ENCODE measurements around the gene DES. TPM values are rescaled to one million over a fixed set of nuclear protein-coding genes. Genes with fewer than 3 reads are reported as not detected.

The DES gene
- total and polyA plus RNA-seq, 2 of the 13 experiments (the other 11 are each of a cell fraction or from before 2014, with no cell fraction given) = not detected

- TF ChIP-seq PRDM15 (CRISPR knock-in tag; IDR thresholded peaks at IDR 0.05) (no peak), ZSCAN20 (CRISPR knock-in tag; IDR thresholded peaks at IDR 0.05; ENCODE audit: borderline replicate concordance) (no peak; the same call in 1 of the 2 replicates), DMAP1 (CRISPR knock-in tag; IDR thresholded peaks at IDR 0.05) (peak; percentile 42; the same call in 1 of the 2 replicates), ZNF564 (CRISPR knock-in tag; IDR thresholded peaks at IDR 0.05) (0 out of 2 replicates have a peak, but pooled peaks have one; percentile 21), ZNF83 (CRISPR knock-in tag; IDR thresholded peaks at IDR 0.05; ENCODE audit: borderline replicate concordance) (no peak; the same call in 1 of the 2 replicates), ZNF674 (CRISPR knock-in tag; IDR thresholded peaks at IDR 0.05; ENCODE audit: low read depth) (no peak), ARNT2 (CRISPR knock-in tag; IDR thresholded peaks at IDR 0.05; ENCODE audit: low read depth) (peak; percentile 82), ZBTB26 (CRISPR knock-in tag; IDR thresholded peaks at IDR 0.05; ENCODE audit: borderline replicate concordance) (peak; percentile 10; the same call in 1 of the 2 replicates), MLX (CRISPR knock-in tag; IDR thresholded peaks at IDR 0.05) (0 out of 2 replicates have a peak, but pooled peaks have one; percentile 19), THAP9 (CRISPR knock-in tag; IDR thresholded peaks at IDR 0.05; ENCODE audit: borderline replicate concordance) (no peak), HIVEP1 (CRISPR knock-in tag; IDR thresholded peaks at IDR 0.05) (no peak), CREBL2 (CRISPR knock-in tag; IDR thresholded peaks at IDR 0.05; ENCODE audit: borderline replicate concordance) (no peak), ZNF496 (CRISPR knock-in tag; IDR thresholded peaks at IDR 0.05; ENCODE audit: insufficient replicate concordance) (no peak), SOX5 (CRISPR knock-in tag; IDR thresholded peaks at IDR 0.05; ENCODE audit: borderline replicate concordance) (peak; percentile 32; the same call in 1 of the 2 replicates), IRF2 (CRISPR knock-in tag; IDR thresholded peaks at IDR 0.05) (peak; percentile 66), RNF2 (conservative IDR thresholded peaks at IDR 0.05; ENCODE audit: low read depth) (peak; percentile 83), ZFP41 (CRISPR knock-in tag; IDR thresholded peaks at IDR 0.05; ENCODE audit: borderline replicate concordance) (no peak), ZNF614 (CRISPR knock-in tag; IDR thresholded peaks at IDR 0.05; ENCODE audit: borderline replicate concordance) (0 out of 2 replicates have a peak, but pooled peaks have one; percentile 11), ZNF720 (CRISPR knock-in tag; IDR thresholded peaks at IDR 0.05) (no peak), DRAP1 (CRISPR knock-in tag; IDR thresholded peaks at IDR 0.05) (peak; percentile 58)
Observed at GRCh38 chr2:219388121-219388906, 29.9 kb upstream of the DES start (continued).

Data from HepG2 (cell line).